Endometrial microvascular endothelial cells (primary cell): ENCODE results near the gene NELL1. TPM values are rescaled to one million over a fixed set of nuclear protein-coding genes. Genes with fewer than 3 reads are reported as not detected.

Experiments
- in situ Hi-C: cut with HindIII; loops from 2 replicates; pipeline ENCODE4 v1.10.0; 2017; ENCODE audit warnings: low sequenced_read_pairs, low pct_unique_long_range_greater_than_20kb; ENCODE audit errors: inconsistent ontology term
- total RNA-seq: library from RNA; depleted of rRNA; stranded (reverse); fragments of >200 nt; gene quantifications from one replicate; pipeline ENCODE4 v1.2.3, GENCODE V29; 2015; ENCODE audit errors: inconsistent ontology term

The NELL1 gene
- total RNA-seq, 1 donor from 2014 or later, result not detected

- in situ Hi-C loops, result no loop called here
Observed at GRCh38 chr11:20658135-20658534, 11.3 kb upstream of the NELL1 start.

- in situ Hi-C loops, result no loop called here
Observed at GRCh38 chr11:20661445-20661844, 7.9 kb upstream of the NELL1 start.

- in situ Hi-C loops, result no loop called here
Observed at GRCh38 chr11:20661850-20662249, 7.5 kb upstream of the NELL1 start.

- in situ Hi-C loops, result no loop called here
Observed at GRCh38 chr11:20668131-20668809, 1.1 kb upstream of the NELL1 start.

GRCh38 chr11:20669820-20670684 is 666 bp downstream of the NELL1 start:
- in situ Hi-C loops, result no loop called here

GRCh38 chr11:20670932-20671403 is 1.6 kb downstream of the NELL1 start:
- in situ Hi-C loops, result no loop called here

- in situ Hi-C loops, result no loop called here
Observed at GRCh38 chr11:20671856-20672546, 2.6 kb downstream of the NELL1 start.

GRCh38 chr11:20672575-20672974 is 3.2 kb downstream of the NELL1 start:
- in situ Hi-C loops, result no loop called here

- in situ Hi-C loops, result no loop called here
Observed at GRCh38 chr11:20676658-20677057, 7.3 kb downstream of the NELL1 start.

- in situ Hi-C loops, result no loop called here
Observed at GRCh38 chr11:20688761-20689160, 19.4 kb downstream of the NELL1 start.

- in situ Hi-C loops, result no loop called here
Observed at GRCh38 chr11:20707876-20708275, 38.5 kb downstream of the NELL1 start.

GRCh38 chr11:20712912-20713311 is 43.5 kb downstream of the NELL1 start:
- in situ Hi-C loops, result no loop called here

GRCh38 chr11:20715464-20715863 is 46.1 kb downstream of the NELL1 start:
- in situ Hi-C loops, result no loop called here

GRCh38 chr11:20715931-20716330 is 46.5 kb downstream of the NELL1 start:
- in situ Hi-C loops, result no loop called here

- in situ Hi-C loops, result no loop called here
Observed at GRCh38 chr11:20719821-20720220, 50.4 kb downstream of the NELL1 start.

- in situ Hi-C loops, result no loop called here
Observed at GRCh38 chr11:20723366-20723765, 54.0 kb downstream of the NELL1 start.

GRCh38 chr11:20729597-20730105 is 60.3 kb downstream of the NELL1 start:
- in situ Hi-C loops, result no loop called here

- in situ Hi-C loops, result no loop called here
Observed at GRCh38 chr11:20731676-20732215, 62.4 kb downstream of the NELL1 start.

- in situ Hi-C loops, result no loop called here
Observed at GRCh38 chr11:20739107-20739506, 69.7 kb downstream of the NELL1 start.
